Activated CD4-positive, alpha-beta T cell treated with anti-CD3 and anti-CD28 coated beads, Interleukin-2, amount 10 ng/mL, durations not matched to agents 7 days and 5 days (primary cell): ENCODE data around the gene RASA4B. TPM values are rescaled to one million over a fixed set of nuclear protein-coding genes. Genes with fewer than 3 reads are reported as not detected.

Experiments
- microRNA-seq: library from miRNA; unstranded; fragments of <30 nt; microRNA quantifications from one replicate; pipeline ENCODE4 v1.2.0, GENCODE V29; 2021; ENCODE audit warnings: borderline microRNAs expressed, borderline replicate concordance
- total RNA-seq, 2 experiments: library from RNA; stranded (reverse); gene quantifications; one replicate each; pipeline ENCODE4 v1.2.3, GENCODE V29; 2021

The RASA4B gene
- total RNA-seq, 2 experiments from 2014 or later = 23.2 to 26.9 TPM

Small RNAs within 50 kb of the gene (microRNA-seq; reads per million reads assigned to microRNA genes)
- 1.3 reads per million for gene MIR4467
- gene MIR5090 = 3.6 reads per million, percentile 21 among the genes with 10 or more reads in this experiment

Other genes with a start within 250 kb of the RASA4B start
- gene SH2B2, start 230.9 kb downstream of the RASA4B start, total RNA-seq = under 1 TPM; 0.12 to 0.50 TPM
- not detected for gene SPDYE6, start 161.3 kb downstream of the RASA4B start, total RNA-seq
- 10 to 100 TPM; 26.2 to 31.9 TPM for gene PRKRIP1, start 121.4 kb downstream of the RASA4B start, total RNA-seq
- 10 to 100 TPM; 61.2 to 63.7 TPM for gene ORAI2, start 84.2 kb downstream of the RASA4B start, total RNA-seq
- 10 to 100 TPM; 10.5 to 12.9 TPM for gene ALKBH4, start 52.9 kb downstream of the RASA4B start, total RNA-seq
- gene LRWD1, start 52.8 kb downstream of the RASA4B start, total RNA-seq = 10 to 100 TPM; 18.2 to 20.5 TPM
- 10 to 100 TPM; 44.3 to 56.4 TPM for gene POLR2J, start 38.9 kb downstream of the RASA4B start, total RNA-seq
- gene UPK3BL2, start 25.9 kb upstream of the RASA4B start, total RNA-seq = 10 to 100 TPM; 44.9 to 52.4 TPM
- gene SPDYE2, start 33.4 kb upstream of the RASA4B start, total RNA-seq = under 1 TPM in 1 of 2 experiments, not detected in 1; 0.15 TPM
- gene POLR2J3, start 54.8 kb upstream of the RASA4B start, total RNA-seq = 10 to 100 TPM; 53.2 to 53.8 TPM
- 10 to 100 TPM; 19.7 to 21.1 TPM for gene RASA4, start 99.0 kb upstream of the RASA4B start, total RNA-seq
- gene UPK3BL1, start 125.0 kb upstream of the RASA4B start, total RNA-seq = 1 to 10 TPM in 1 of 2 experiments, not detected in 1; 9.4 TPM
- not detected for gene SPDYE2B, start 132.5 kb upstream of the RASA4B start, total RNA-seq
- gene POLR2J2, start 153.9 kb upstream of the RASA4B start, total RNA-seq = 10 to 100 TPM; 36.6 to 37.4 TPM
- 1 to 10 TPM; 8.3 to 8.4 TPM for gene FAM185A, start 231.2 kb upstream of the RASA4B start, total RNA-seq